HL-60/S4 treated with retinoic acid at 250 ng/mL for 4 days and 3 days (cell line): Measurements from ENCODE around the gene MVK.

Experiments used
- in situ Hi-C: fragments of 300-500 bp; cut with MboI; formaldehyde crosslinking; loops from 2 replicates; pipeline ENCODE4 v1.7.0; 2022; ENCODE audit warnings: low sequenced_read_pairs

Gene MVK

GRCh38 chr12:109605599-109606228 is 32.1 kb downstream of the MVK start:
- in situ Hi-C loops: no loop called here

GRCh38 chr12:109606320-109607028 is 32.9 kb downstream of the MVK start:
- in situ Hi-C loops: no loop called here

GRCh38 chr12:109607618-109608017 is 34.0 kb downstream of the MVK start:
- in situ Hi-C loops: no loop called here

GRCh38 chr12:109608270-109608669 is 34.7 kb downstream of the MVK start:
- in situ Hi-C loops: no loop called here

- in situ Hi-C loops: no loop called here
Observed at GRCh38 chr12:109608793-109609192, 35.2 kb downstream of the MVK start.

- in situ Hi-C loops: no loop called here
Observed at GRCh38 chr12:109609342-109609741, 35.7 kb downstream of the MVK start.

- in situ Hi-C loops: no loop called here
Observed at GRCh38 chr12:109610523-109610922, 36.9 kb downstream of the MVK start.

- in situ Hi-C loops: no loop called here
Observed at GRCh38 chr12:109611223-109611622, 37.6 kb downstream of the MVK start.

- in situ Hi-C loops: no loop called here
Observed at GRCh38 chr12:109612003-109612402, 38.4 kb downstream of the MVK start.

GRCh38 chr12:109612975-109613502 is 39.4 kb downstream of the MVK start:
- in situ Hi-C loops: no loop called here

- in situ Hi-C loops: no loop called here
Observed at GRCh38 chr12:109613649-109614455, 40.3 kb downstream of the MVK start.

GRCh38 chr12:109615556-109616229 is 42.1 kb downstream of the MVK start:
- in situ Hi-C loops: no loop called here

GRCh38 chr12:109617491-109617890 is 43.9 kb downstream of the MVK start:
- in situ Hi-C loops: no loop called here

GRCh38 chr12:109618082-109618481 is 44.5 kb downstream of the MVK start:
- in situ Hi-C loops: no loop called here

GRCh38 chr12:109619002-109619604 is 45.5 kb downstream of the MVK start:
- in situ Hi-C loops: no loop called here

- in situ Hi-C loops: no loop called here
Observed at GRCh38 chr12:109621211-109621694, 47.7 kb downstream of the MVK start.

- in situ Hi-C loops: no loop called here
Observed at GRCh38 chr12:109621901-109622364, 48.3 kb downstream of the MVK start.

- in situ Hi-C loops: no loop called here
Observed at GRCh38 chr12:109624467-109624866, 50.9 kb downstream of the MVK start.

- in situ Hi-C loops: no loop called here
Observed at GRCh38 chr12:109625131-109625559, 51.6 kb downstream of the MVK start.

GRCh38 chr12:109625749-109626377 is 52.3 kb downstream of the MVK start:
- in situ Hi-C loops: no loop called here
